Activated CD4-positive, alpha-beta T cell treated with anti-CD3 and anti-CD28 coated beads, Interleukin-2, amount 50 U/mL, for 16 hours (primary cell): ENCODE measurements around the gene CASQ2.

Source experiments
- DNase-seq: peaks from one replicate; pipeline ENCODE4 v3.0.0-alpha.2; 2020

CASQ2 gene

DNA sequence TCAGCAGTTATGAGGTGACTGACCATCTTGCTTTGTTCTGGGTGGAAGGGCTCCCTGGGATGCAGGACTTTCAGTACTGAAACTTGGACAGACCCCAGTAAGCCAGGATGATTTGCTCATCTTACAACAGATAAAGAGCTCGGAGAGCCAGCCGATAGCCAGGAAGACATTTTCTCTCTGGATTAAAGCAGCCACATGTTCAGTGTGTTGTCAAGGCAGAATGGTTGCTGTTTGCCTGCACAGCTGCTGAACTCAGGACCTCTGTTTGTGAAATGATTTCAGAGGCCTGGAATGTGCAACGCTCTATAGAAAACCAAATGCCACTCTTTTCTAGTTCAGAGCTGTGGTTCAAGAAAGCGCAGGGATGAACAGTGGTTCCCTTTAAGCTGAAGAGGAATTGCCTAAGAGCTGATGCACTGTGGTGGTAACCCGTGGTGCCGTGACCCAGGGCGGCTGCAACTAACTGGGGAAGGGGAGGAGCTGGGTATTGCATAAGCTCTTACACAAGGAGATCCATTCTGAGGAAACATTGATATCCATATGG, 40.7 kb downstream of the CASQ2 start:
- DNase-seq: no peak

DNA sequence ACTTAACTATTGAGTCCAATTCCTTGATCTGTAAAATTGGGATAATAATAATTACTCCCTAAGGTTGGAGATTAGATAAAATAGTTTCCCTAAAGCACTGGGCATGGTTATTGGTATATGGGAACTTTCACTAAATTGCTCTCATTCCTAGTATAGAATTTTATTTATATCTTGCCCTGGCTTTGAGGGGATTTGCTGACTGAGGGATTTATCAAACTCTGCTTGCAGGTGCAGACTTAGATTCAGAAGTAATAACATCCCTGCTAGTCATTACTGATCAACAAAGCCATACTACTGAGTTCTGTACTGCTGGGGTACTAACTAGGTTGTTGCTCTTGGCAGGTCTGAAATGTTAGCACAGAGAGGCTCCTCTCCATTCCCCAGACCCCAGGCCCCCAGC, 41.9 kb downstream of the CASQ2 start:
- DNase-seq: no peak

DNA sequence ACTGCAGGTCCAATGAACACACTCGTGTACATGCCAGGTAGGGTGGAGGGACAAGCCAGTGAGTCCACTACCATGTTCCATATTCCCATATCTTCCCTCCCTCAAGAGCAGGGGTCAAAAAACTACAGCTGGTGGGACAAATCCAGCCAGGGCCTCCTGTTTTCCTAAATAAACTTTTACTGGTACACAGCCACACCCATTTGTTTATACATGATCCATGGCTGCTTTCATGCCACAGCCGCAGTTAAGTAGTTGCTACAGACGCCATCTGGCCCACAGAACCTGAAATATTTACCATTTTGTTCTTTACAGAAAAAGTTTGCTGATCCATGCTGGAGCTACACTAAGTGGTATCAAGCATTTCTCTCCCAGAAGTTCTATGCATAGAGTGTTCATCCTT, 42.4 kb downstream of the CASQ2 start:
- DNase-seq: no peak

DNA sequence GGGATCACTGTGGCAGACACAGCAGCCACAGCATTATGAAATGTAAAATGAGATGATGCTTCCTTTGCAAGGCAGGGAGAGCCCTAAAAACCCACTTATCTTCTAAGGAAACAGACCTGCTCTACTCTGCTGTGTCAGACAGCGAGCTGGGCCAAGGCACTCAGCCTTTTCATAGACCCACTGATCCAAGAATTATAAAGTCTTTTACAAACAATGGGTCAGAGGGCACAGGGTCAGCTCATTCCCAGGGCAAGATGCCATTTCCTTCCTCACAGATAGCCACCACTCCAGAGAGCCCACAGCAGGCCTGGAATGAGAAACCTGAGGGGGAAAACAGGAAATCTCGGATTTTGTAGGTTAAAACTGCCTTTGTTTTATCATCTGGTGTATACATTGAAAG, 42.9 kb downstream of the CASQ2 start:
- DNase-seq: no peak

DNA sequence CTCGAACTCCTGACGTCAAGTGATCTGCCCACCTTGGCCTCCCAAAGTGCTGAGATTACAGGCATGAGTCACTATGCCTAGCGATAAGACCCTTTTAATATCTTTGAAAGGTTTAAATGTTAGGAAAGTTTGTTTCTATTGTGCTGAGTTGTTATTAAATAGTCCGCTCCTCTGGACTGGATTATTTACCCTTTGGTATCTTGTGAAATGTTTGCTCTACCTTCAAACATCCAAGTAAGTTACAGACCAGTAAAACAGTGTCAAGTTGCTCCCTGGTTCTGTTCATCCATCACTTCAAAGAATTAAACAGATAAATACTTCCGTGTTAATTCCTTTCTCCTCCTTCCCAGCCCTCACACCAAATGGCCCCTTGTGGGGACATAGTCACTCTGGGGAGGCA, 44.8 kb downstream of the CASQ2 start:
- no peak for DNase-seq

DNA sequence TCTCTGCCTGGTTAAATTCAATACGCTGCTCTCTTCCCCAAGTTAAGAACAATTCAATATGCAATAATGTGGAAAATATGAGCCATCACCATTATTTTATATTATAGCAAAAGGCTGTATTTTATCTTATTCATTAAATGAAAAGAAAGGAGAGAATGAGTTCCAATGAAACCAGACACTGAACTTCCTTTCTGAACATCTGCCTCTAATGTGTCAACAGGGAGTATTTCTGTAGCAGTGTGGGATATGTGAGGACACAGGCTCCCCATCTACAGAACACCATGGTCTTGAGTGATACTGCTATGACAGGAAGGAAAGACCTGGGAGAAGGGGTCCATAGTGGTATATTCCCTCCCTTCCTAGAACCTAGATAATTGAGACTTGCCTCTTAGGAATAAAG, 46.3 kb downstream of the CASQ2 start:
- DNase-seq: no peak

DNA sequence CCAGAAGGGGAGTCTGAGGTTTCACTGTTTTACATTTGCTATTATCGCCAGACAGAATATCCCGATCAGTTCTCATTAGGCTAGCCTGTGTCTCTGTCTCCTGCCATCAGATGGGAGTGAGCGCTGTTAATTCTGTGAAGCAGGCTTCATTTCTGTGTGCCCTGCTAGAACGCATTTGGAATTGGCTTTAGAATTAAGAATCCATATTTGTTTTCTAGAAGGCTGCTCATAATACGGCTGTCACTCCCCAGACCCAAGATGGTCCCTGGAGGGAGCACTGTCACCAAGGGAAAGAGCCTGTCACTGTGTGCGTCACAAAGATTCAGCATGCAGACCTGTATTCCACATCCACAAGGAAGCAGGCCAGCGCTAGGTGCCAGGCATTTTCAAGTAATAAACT, 49.2 kb downstream of the CASQ2 start:
- no peak for DNase-seq

DNA sequence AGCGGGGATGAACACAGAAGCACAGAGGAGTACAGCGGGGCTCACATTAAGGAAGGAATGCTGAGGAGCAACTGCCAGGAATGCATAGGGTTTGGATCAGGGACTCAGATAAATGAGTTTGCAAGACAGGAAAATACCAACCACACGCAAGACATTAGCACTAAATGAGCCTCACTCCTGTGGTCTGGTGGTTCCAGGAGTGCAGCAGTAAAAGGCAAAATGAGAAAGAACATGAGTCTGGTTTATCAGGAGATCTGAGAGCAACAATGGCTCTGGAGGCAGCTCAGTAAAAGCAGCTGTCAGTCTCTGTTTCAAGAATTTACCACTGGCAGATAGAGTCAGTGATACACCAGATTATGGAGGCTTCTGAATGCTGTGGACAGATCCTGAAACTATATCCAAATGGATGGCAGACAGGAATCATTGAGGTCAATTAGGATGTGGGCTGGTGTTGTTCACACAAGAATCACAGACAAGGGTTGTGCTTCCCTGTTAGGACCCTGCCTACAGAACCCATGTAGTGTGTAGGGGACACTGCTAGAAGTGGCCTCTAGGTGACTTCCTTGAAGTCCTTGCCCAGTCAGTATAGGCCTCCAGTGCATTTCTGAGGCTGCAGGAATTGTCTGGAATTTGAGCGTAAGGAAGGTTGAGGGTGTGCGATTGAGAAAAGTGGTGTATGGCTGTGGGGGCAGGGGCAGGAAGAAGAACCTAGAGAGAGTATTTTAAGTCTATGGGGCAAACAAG, 50.3 kb downstream of the CASQ2 start:
- DNase-seq: no peak

DNA sequence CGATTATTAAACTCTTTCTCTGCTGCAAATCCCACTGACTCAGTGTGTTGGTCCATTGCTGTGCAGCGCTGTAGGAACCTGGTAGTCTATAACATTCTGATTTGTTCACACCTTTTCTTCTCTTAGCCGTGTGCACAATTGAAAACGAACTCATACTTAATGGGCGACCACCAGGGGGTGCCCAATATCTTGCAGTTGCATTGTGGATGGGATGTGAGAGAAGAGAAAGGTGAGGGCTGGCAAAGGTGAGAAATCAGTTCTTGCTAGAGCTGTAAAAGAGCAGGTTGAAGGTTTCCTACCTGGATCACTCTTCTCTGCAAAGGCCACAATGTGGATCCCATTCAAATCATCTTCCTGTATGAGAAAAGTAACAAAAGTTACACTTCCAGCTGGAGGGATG, 51.0 kb downstream of the CASQ2 start:
- DNase-seq: peak; percentile 25

DNA sequence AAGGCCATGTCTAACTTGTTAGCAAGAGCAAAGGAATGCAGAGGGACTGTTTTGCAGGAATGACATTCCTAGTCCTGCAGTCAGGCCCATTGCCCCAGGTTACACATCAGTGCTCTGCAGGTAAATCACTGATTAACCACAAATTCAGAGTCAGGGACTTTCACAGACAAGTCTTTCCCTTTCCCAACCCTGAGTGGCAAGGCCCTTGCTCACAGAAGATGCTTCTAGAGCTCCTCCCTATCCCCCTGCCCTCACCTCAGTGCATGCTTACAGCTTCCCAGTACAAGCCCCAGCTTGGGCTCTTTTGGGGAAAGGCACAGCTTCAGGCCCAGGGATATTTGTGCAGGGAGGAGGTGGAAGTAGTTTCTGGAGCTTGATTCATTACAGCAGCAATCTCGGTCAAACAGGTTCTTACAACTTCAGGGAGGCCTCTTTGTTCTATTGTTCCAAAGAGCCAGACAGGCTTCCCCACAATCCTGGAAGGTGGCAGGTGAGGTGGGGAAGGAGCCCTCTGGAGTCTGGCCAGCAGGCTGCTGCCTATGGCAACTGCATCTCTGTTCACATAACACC, 53.9 kb downstream of the CASQ2 start:
- no peak for DNase-seq

DNA sequence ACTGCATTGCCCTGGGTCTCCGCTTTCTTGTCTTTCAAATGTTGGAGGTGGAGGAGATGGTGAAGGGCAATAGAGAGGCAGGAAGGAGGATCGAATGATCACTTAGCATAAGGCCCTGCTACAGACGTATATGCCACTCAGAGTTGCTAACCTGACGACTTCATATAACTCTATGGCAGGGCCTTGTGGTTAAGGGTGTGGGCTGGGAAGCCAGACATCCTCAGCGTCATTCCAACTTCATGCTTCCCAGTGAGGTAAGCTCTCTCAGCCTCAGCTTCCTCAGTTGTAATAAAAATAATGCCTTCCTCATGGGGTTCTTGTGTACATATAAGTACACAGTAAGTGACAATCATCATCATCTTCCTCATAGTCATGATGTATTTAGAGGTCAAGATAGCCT, 54.6 kb downstream of the CASQ2 start:
- no peak for DNase-seq

DNA sequence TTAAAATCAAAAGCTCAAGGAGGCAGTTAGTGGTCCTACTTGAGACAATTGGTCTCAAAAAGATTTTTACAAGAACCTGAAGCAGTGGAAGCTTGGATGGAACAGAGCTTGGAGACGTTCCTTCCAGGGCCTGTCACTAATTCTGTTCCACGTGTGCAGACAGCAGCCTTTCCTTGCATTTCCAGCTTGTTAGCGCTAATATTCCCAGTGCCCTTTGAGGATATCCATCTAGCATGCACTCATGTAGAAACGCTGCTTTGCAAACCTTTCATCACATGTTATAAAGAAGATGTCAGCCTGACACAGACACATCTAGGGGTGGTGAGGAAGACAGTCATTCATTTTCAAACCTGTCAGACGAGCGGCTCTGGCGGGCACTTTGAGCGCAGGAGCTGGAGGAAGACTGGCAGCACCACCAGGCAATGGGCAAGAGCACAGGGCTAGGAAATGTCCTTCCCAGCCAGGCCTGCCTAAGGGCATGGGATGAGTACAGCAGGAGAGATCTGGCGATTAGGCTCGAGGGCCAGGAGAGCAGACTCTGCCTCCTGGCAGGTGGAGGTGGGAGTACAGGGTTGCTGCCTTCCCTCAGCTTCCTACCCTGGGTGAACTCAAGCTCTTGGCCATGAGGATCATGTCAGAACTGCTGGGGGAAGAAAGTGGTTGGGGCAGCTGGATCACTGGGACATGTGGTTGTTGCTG, 55.5 kb downstream of the CASQ2 start:
- no peak for DNase-seq

DNA sequence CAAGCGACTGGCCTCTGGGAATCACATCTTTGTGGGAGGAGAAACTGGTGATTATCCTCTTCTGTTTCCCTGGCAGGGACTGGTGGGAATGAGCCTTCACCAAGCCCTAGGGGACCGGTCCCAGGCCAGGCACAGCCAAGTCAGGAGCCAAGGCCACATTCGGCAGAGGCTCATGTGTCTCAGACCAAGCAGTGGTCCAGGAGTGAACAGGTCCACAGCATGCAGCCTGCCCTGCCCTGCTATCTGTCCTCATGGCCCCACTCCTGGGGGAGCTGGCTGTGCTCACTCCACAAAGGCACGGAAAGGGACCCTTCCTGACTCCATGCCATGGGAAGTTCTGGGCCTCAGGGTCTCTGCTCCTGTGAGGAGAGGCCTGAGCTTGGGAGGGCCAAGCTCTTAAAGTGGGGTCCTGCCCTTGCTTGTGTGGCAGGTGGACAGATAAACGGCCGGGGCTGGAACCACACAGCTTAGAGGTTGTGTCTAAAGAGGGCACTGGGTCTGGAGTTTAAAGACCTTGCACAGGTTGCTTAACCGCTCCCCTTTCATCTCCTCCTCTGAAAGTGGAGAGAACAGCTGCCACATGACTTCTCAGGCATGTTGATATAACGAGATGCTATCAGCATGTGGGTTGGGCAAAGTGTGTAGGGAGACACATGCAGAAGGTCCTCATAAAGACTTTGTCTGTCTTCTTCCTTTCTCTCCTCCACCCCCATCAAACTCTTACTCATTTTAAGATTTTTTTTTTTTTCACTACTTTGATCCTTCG, 57.5 kb downstream of the CASQ2 start:
- DNase-seq: peak; percentile 5

DNA sequence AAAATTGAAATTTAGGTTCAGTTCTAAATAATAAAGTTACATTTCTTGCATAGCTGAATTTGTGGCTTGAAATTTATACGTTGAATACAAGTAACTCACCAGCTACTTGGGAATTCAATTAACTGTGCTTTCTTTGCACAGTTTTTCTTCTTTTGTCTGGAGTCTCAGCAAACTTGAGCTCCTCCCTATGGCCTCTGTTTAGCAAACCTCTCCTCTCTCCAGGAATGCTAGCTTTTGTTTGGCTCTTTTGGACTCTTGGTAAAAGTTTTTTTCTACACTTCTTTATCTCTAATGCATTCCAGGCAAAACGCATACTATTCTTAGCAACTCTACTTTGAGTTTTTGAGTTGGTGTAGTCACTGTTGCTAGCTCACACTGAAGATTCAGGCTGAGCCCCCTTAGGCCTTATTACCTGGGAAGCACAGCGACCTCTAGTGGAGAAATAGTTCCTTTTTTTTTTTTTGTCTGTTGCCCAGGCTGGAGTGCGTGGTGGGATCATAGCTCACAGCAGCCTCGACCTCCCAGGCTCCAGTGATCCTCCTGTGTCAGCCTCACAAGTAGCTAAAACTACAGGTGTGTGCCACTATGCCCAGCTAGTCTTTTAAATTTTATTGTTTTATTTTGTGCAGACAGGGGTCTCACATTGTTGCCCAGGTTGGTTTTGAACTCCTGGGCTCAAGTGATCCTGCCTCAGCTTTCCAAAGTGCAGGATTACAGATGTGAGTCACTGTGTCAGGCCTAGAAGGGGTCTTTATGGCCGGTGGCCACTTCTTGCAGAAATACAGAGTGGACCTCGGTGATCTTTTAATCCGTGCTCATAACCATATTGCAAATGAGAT, 61.7 kb downstream of the CASQ2 start:
- peak; percentile 11 for DNase-seq

DNA sequence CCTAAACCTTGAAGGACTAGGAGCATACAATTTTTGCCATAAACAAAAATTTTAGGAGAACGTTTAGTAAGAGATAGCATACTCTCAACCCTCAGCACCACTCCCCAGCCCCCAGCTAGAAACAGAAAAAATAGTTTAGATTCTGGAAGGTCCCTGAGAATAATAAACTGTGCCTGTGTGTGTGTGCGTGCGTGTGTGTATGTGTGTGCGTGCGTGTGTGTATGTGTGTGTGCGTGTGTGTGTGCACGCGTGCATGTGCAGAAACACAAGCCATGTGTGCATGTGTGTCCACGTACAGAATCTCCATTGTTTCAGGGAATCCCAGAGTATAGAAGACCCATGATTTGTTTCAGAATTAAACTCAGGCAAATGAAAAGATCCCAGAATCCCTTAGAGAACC, 62.6 kb downstream of the CASQ2 start:
- no peak for DNase-seq

DNA sequence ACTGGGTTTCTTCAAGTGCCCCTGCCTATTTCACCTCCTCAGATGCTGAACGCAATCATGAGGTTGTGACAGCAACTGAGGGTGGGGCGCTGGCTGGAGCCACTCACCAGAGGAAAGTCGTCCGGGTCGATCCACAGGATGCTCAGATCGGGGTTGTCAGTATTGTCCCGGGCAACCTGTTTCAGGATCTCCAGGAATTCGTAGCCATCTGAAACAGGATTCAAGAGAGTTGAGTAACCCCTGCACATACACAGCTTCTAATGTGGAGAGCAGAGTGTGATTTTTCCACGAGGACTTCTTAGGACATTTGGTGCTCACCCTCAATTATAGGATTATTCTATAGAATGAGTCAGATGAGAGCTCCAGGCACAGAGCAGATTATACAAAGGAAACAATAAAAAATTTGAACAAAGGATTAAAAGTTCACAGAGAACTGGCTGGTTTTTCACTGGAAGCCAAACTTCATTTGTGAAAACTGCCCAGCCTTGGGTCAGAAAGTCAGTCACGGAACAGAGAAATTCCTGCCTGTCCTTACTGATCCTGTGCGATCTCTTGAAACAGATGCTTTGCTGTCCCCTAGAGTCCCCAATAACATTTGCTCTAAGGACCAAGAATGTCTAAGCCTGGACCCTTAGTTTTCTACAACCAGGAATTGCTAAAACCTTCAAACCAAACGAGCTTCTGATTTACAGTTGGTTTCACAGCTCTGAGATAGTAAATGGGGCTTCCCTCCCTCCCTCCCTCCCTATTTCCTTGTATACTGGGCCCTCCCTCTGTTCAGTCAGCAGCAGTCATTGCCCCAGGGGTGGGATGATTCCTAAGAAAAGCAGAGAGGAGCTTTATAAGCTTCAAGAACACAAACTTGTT, 63.2 kb downstream of the CASQ2 start:
- DNase-seq: no peak

DNA sequence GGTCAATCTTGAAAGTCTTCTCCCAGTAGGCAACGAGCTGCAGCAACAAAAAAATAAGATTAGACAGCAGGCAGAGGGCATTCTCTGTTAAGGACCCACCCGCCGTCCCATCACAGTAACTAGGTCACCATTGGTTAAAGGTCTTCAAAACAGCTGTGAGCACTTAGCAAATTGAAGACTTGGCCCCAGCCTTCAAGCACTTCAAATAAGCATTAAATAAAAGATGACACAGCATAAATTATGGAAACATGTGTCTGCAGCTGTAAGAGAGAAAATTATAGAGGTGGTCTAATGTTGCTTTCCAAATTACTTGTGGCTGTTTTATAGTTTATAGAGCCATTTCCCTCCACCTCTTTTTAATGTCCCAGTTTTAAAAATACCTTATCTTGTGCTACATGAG, 65.6 kb downstream of the CASQ2 start:
- DNase-seq: no peak

DNA sequence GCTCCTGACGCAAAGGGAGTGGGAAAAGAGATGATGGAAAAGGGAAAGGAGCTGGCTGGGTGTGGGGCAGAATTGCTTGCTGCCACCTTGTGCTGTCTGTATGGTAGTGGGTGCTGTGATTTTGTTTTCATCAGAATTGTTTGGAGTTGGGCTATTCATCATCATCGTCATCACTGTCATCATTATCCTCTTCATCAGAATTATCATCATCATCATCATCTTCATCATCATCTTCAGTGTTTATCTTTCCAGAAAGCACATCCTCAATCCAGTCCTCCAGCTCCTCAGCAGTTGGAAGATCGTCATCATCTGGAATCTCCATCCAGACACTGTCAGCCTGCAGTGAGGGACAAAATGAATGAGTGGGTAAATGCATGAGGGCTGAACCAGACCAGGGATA, 67.4 kb downstream of the CASQ2 start:
- no peak for DNase-seq

DNA sequence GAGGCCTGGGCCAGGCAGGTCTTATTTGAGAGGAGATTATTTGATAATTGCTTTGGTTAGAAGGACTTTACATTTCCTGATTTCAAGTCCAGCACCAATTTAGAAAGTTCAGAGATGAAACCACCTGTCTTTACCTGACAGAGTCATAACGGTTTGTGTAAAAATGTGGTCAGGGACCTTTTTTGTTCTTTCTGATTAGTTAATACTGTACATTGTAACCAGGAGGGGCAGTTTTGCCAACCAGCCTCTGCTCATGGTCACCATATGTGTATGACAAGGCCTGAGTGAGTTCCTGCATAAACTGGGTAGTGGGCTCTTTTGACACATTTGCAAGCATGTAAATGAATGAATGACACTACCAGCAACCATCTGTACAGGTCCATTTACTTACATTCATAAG, 70.9 kb downstream of the CASQ2 start:
- DNase-seq: no peak

DNA sequence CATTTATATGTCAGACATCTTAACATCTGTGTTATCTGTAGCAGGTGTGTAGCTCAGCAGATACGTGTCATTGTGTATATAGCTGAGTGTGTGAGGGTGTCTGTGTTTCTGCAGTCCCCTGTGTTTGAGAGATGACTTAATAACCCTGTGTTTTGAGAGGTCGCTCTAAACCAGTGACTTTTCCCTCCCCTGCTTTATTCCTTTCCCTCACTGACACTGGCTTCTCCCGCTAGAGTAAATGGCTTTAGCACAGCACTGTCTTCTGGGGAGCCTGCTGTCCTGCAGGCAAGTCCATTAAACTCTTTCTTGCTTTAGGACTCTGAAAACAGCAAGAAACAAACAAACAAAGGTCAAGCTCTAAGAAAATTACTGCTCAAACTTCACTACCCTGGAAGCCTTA, 73.7 kb downstream of the CASQ2 start:
- DNase-seq: no peak

DNA sequence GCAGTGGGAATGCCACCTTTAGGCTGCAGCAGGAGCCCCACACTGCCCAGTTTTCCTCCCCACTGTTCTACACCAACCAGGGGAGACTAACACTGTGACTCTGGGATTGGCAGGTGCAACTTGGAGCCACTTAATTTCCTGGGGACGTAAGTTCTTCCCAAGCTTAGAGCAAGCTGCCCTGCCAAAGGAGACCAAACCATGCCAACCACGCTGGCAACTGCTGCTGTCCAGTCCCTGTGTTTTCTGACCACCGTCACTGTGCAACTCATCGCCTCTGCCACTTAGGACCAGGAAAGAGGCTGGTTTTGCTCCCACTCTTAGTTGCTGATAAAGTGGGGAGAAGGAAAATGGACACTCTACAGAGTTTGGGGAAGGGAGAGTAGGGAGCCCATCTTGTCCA, 76.3 kb downstream of the CASQ2 start:
- DNase-seq: no peak

DNA sequence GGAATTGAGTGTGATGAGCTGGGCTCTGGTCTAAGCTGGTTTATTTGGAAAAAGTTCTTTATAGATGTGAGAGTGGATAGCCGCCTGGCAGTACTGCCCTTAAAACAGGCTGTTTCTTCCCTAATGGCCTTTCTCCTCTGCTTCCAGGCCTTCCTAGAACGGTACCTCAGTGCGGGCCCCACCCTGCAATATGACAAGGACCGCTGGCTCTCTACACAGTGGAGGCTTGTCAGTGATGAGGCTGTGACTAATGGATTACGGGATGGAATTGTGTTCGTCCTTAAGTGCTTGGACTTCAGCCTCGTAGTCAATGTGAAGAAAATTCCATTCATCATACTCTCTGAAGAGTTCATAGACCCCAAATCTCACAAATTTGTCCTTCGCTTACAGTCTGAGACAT, 77.5 kb downstream of the CASQ2 start:
- no peak for DNase-seq
